Vagina (tissue), 2 donors: Measurements from ENCODE around the gene CRACR2B. TPM values are rescaled to one million over a fixed set of nuclear protein-coding genes. Genes with fewer than 3 reads are reported as not detected.

ENCODE experiments used
- DNase-seq, 2 donors: peaks; one replicate each; pipeline ENCODE4 v3.0.0-alpha.2; 2017; ENCODE audit errors: extremely low spot score in 2 of 2
- H3K27ac ChIP-seq: fragments of 200-600 bp; sonication (generic); one replicate; pipeline ENCODE4 v1.5.1; 2019
- H3K27me3 ChIP-seq: fragments of 200-600 bp; sonication (generic); one replicate; pipeline ENCODE4 v1.5.1; 2019
- H3K36me3 ChIP-seq, 2 donors: fragments of 200-600 bp; sonication (generic); one replicate each; pipeline ENCODE4 v1.5.1; 2017 to 2019
- H3K4me1 ChIP-seq: fragments of 200-600 bp; sonication (generic); one replicate; pipeline ENCODE4 v1.5.1; 2019
- H3K4me3 ChIP-seq, 2 donors: fragments of 200-600 bp; sonication (generic); 1 replicate in 1 of 2; 2 replicates in 1 of 2; pipeline ENCODE4 v1.5.1; 2016 to 2019
- H3K9me3 ChIP-seq: fragments of 200-600 bp; sonication (generic); one replicate; pipeline ENCODE4 v1.5.1; 2019
- CTCF ChIP-seq, 3 experiments: fragments of 450-650 bp in 2 of 3; fragments of 200-600 bp in 1 of 3; sonication (generic) in 1 of 3; IDR thresholded peaks; one replicate each; pipeline ENCODE4 v1.5.1; 2017 to 2019; ENCODE audit warnings: antibody characterized with exemption in 3 of 3, mild to moderate bottlenecking in 2 of 3, moderate library complexity in 2 of 3
- POLR2A ChIP-seq, 2 donors: fragments of 450-650 bp; IDR thresholded peaks; one replicate each; pipeline ENCODE4 v1.6.1; 2017; ENCODE audit warnings: antibody characterized with exemption in 2 of 2, mild to moderate bottlenecking in 2 of 2, moderate library complexity in 2 of 2
- POLR2AphosphoS5 ChIP-seq, 2 donors: sonication (generic); formaldehyde crosslinking; IDR thresholded peaks; one replicate each; pipeline ENCODE4 v1.9.0; 2017; ENCODE audit warnings: antibody characterized with exemption in 2 of 2, mild to moderate bottlenecking in 2 of 2, low read depth in 1 of 2; ENCODE audit not compliant: insufficient read depth in 1 of 2
- intact Hi-C: fragments of 100-400 bp; cut with DNase I; formaldehyde crosslinking; loops from one replicate; pipeline ENCODE4 v1.15.1; 2023
- total RNA-seq: library from RNA; depleted of rRNA; stranded (reverse); fragments of >200 nt; gene quantifications from one replicate; pipeline ENCODE4 v1.2.3, GENCODE V29; 2016

CRACR2B gene
- total RNA-seq, 1 donor from 2014 or later: 4.9 TPM

GRCh38 chr11:798093-798713 lies 29.5 kb upstream of the CRACR2B start, which contains the start of gene SLC25A22:
SLC25A22 (minus strand) TSS chr11:798281; CDS start chr11:795006, 3,275 bp downstream.
- Histone ChIP-seq H3K9me3 (no peaks in the 10 kb centered on the region), H3K27me3 (no peaks in the 10 kb centered on the region), H3K36me3 (peaks cover 0 to 13% of the 10 kb centered on the region in 2 donors), H3K27ac (peak within 1 kb of the TSS; percentile 87), H3K4me3 (peak within 1 kb of the TSS; percentile 65 to 97), H3K4me1 (peaks cover 37% of the 10 kb centered on the region)
- intact Hi-C loops: no loop called here
- TF ChIP-seq CTCF (IDR thresholded peaks at IDR 0.05) (peak; percentile 73 to 89 (median 77)), POLR2AphosphoS5 (IDR thresholded peaks at IDR 0.05; ENCODE audit: insufficient read depth in 1 of 2, low read depth in 1 of 2) (no peak), POLR2A (IDR thresholded peaks at IDR 0.05) (no peak)
- DNase-seq: no peak

- H3K4me1 ChIP-seq: peaks cover 42% of the 10 kb centered on the region
- intact Hi-C loops: no loop called here
Measured at GRCh38 chr11:799641-800316, 27.9 kb upstream of the CRACR2B start.

GRCh38 chr11:800473-800872 lies 27.2 kb upstream of the CRACR2B start:
- no peak for DNase-seq
- Histone ChIP-seq H3K36me3 (peaks cover 0 to 13% of the 10 kb centered on the region in 2 donors), H3K27me3 (no peaks in the 10 kb centered on the region), H3K9me3 (no peaks in the 10 kb centered on the region), H3K27ac (no peak overlapping the region), H3K4me1 (peaks cover 39% of the 10 kb centered on the region), H3K4me3 (no peak overlapping the region)
- intact Hi-C loops: no loop called here
- TF ChIP-seq CTCF (IDR thresholded peaks at IDR 0.05): no peak
- TF ChIP-seq POLR2A (IDR thresholded peaks at IDR 0.05): no peak
- TF ChIP-seq POLR2AphosphoS5 (IDR thresholded peaks at IDR 0.05; ENCODE audit: insufficient read depth in 1 of 2, low read depth in 1 of 2): no peak

More at GRCh38 chr11:799641-800316, 27.9 kb upstream of the CRACR2B start:
- Histone ChIP-seq H3K27ac (no peak overlapping the region), H3K36me3 (peaks cover 0 to 13% of the 10 kb centered on the region in 2 donors), H3K4me3 (no peak overlapping the region), H3K9me3 (no peaks in the 10 kb centered on the region), H3K27me3 (no peaks in the 10 kb centered on the region)
- no peak for DNase-seq
- TF ChIP-seq CTCF (IDR thresholded peaks at IDR 0.05) (no peak), POLR2AphosphoS5 (IDR thresholded peaks at IDR 0.05; ENCODE audit: insufficient read depth in 1 of 2, low read depth in 1 of 2) (no peak), POLR2A (IDR thresholded peaks at IDR 0.05) (no peak)

GRCh38 chr11:801097-801780 lies 26.5 kb upstream of the CRACR2B start:
- TF ChIP-seq POLR2AphosphoS5 (IDR thresholded peaks at IDR 0.05; ENCODE audit: insufficient read depth in 1 of 2, low read depth in 1 of 2) (no peak), POLR2A (IDR thresholded peaks at IDR 0.05) (no peak), CTCF (IDR thresholded peaks at IDR 0.05) (no peak)
- no peaks in the 10 kb centered on the region for H3K27me3 ChIP-seq
- H3K27ac ChIP-seq: no peak overlapping the region
- DNase-seq: no peak
- peaks cover 0 to 13% of the 10 kb centered on the region in 2 donors for H3K36me3 ChIP-seq
- no peaks in the 10 kb centered on the region for H3K9me3 ChIP-seq
- intact Hi-C loops: no loop called here
- peaks cover 34% of the 10 kb centered on the region for H3K4me1 ChIP-seq
- H3K4me3 ChIP-seq: no peak overlapping the region
